HG03064 (cell line): ENCODE measurements around the gene CRABP1.

ENCODE experiments used
- ATAC-seq: cut with Tn5 transposase; IDR thresholded peaks from one replicate; pipeline ENCODE4 v1.9.1; 2021; ENCODE audit warnings: low read depth; ENCODE audit not compliant: unreplicated experiment

CRABP1 gene

GRCh38 chr15:78343276-78344060 lies 3.3 kb downstream of the CRABP1 start:
- ATAC-seq = no peak

GRCh38 chr15:78345396-78346125 lies 5.4 kb downstream of the CRABP1 start:
- ATAC-seq = no peak

GRCh38 chr15:78347586-78348543 lies 7.7 kb downstream of the CRABP1 start:
- ATAC-seq = no peak

GRCh38 chr15:78350058-78350457 lies 9.9 kb downstream of the CRABP1 start:
- ATAC-seq = no peak

- ATAC-seq = no peak
Measured at GRCh38 chr15:78351539-78351938, 11.4 kb downstream of the CRABP1 start.

GRCh38 chr15:78353093-78353492 lies 12.9 kb downstream of the CRABP1 start:
- ATAC-seq = no peak

- no peak for ATAC-seq
Measured at GRCh38 chr15:78355177-78355576, 15.0 kb downstream of the CRABP1 start.

- ATAC-seq = no peak
Measured at GRCh38 chr15:78358102-78358870, 18.1 kb downstream of the CRABP1 start.

GRCh38 chr15:78359041-78359808 lies 19.1 kb downstream of the CRABP1 start:
- ATAC-seq = no peak

GRCh38 chr15:78360367-78360801 lies 20.2 kb downstream of the CRABP1 start:
- ATAC-seq = no peak

- ATAC-seq = no peak
Measured at GRCh38 chr15:78360958-78361718, 21.0 kb downstream of the CRABP1 start.

- no peak for ATAC-seq
Measured at GRCh38 chr15:78361771-78362506, 21.8 kb downstream of the CRABP1 start.

- no peak for ATAC-seq
Measured at GRCh38 chr15:78362716-78363380, 22.7 kb downstream of the CRABP1 start.

GRCh38 chr15:78363381-78363734 lies 23.2 kb downstream of the CRABP1 start:
- no peak for ATAC-seq

GRCh38 chr15:78364233-78364632 lies 24.1 kb downstream of the CRABP1 start:
- ATAC-seq = no peak

- ATAC-seq = no peak
Measured at GRCh38 chr15:78365917-78366316, 25.8 kb downstream of the CRABP1 start.

- no peak for ATAC-seq
Measured at GRCh38 chr15:78366342-78366741, 26.2 kb downstream of the CRABP1 start.
